ENCODE data around the gene ADCY10.
"Not testable (repeated sequence)": the region's sequence is repeated elsewhere in the genome, so short reads cannot be mapped to it uniquely, and the experiment has no call there.

The ADCY10 gene

GRCh38 chr1:167913895-167914496 is at the start of gene ADCY10:
Gene ADCY10 (minus strand): TSS chr1:167914134. CDS start chr1:167905140, 8,994 bp downstream.
- DNase-seq (ENCODE audit: low read depth) = no peak

- no peak for DNase-seq (ENCODE audit: low read depth)
Observed at GRCh38 chr1:167957710-167958109, 43.8 kb upstream of the ADCY10 start.

GRCh38 chr1:167955915-167956314 is 42.0 kb upstream of the ADCY10 start:
- DNase-seq (ENCODE audit: low read depth) = no peak

GRCh38 chr1:167950569-167950968 is 36.6 kb upstream of the ADCY10 start:
- no peak for DNase-seq (ENCODE audit: low read depth)

- no peak for DNase-seq (ENCODE audit: low read depth)
Observed at GRCh38 chr1:167949785-167950184, 35.9 kb upstream of the ADCY10 start.

GRCh38 chr1:167947733-167948132 is 33.8 kb upstream of the ADCY10 start:
- no peak for DNase-seq (ENCODE audit: low read depth)

- DNase-seq (ENCODE audit: low read depth) = no peak
Observed at GRCh38 chr1:167943541-167943940, 29.6 kb upstream of the ADCY10 start.

GRCh38 chr1:167940264-167940663 is 26.3 kb upstream of the ADCY10 start:
- no peak for DNase-seq (ENCODE audit: low read depth)

- DNase-seq (ENCODE audit: low read depth) = no peak
Observed at GRCh38 chr1:167938080-167938636, 24.2 kb upstream of the ADCY10 start.

- DNase-seq (ENCODE audit: low read depth) = no peak
Observed at GRCh38 chr1:167937709-167938010, 23.7 kb upstream of the ADCY10 start.

- DNase-seq (ENCODE audit: low read depth) = no peak
Observed at GRCh38 chr1:167936930-167937708, 23.2 kb upstream of the ADCY10 start, which contains the start of gene MPC2. Gene MPC2 (minus strand): TSS chr1:167937072. CDS start chr1:167935841, 1,231 bp downstream.

GRCh38 chr1:167936068-167936929 is 22.4 kb upstream of the ADCY10 start, which contains the start of gene DCAF6:
Gene DCAF6 (plus strand): TSS chr1:167936683. CDS start chr1:167936912, 229 bp downstream.
- DNase-seq (ENCODE audit: low read depth) = peak; percentile 94

- no peak for DNase-seq (ENCODE audit: low read depth)
Observed at GRCh38 chr1:167935216-167936067, 21.5 kb upstream of the ADCY10 start.

GRCh38 chr1:167934426-167935215 is 20.7 kb upstream of the ADCY10 start:
- no peak for DNase-seq (ENCODE audit: low read depth)

- no peak for DNase-seq (ENCODE audit: low read depth)
Observed at GRCh38 chr1:167933788-167934187, 19.9 kb upstream of the ADCY10 start.

GRCh38 chr1:167929725-167930124 is 15.8 kb upstream of the ADCY10 start:
- DNase-seq (ENCODE audit: low read depth) = no peak

GRCh38 chr1:167928919-167929318 is 15.0 kb upstream of the ADCY10 start:
- DNase-seq (ENCODE audit: low read depth) = not testable (repeated sequence)

GRCh38 chr1:167928457-167928852 is 14.5 kb upstream of the ADCY10 start:
- no peak for DNase-seq (ENCODE audit: low read depth)

GRCh38 chr1:167927046-167927754 is 13.3 kb upstream of the ADCY10 start:
- DNase-seq (ENCODE audit: low read depth) = no peak

- DNase-seq (ENCODE audit: low read depth) = no peak
Observed at GRCh38 chr1:167926486-167926997, 12.6 kb upstream of the ADCY10 start.

All from non-pigmented ciliary epithelial cell (primary cell).